HepG2 (cell line): ENCODE data around the gene ZNF367. TPM values are rescaled to one million over a fixed set of nuclear protein-coding genes. Genes with fewer than 3 reads are reported as not detected.

ENCODE experiments used
- AGO1 ChIP-seq: fragments of 200-400 bp; formaldehyde crosslinking; IDR thresholded peaks from 2 replicates; pipeline ENCODE4 v1.6.1; 2017; ENCODE audit warnings: mild to moderate bottlenecking, low read depth, low read length, moderate library complexity; ENCODE audit not compliant: poor library complexity, severe bottlenecking
- ATF7 ChIP-seq, 2 experiments: fragments of 450-650 bp in 1 of 2; sonication (generic) in 1 of 2; formaldehyde crosslinking in 1 of 2; IDR thresholded peaks; 2 replicates each; pipeline versions ENCODE4 v1.4.0 to v1.6.1; 2016 to 2020; ENCODE audit warnings: antibody characterized with exemption in 1 of 2, mild to moderate bottlenecking in 1 of 2, missing genetic modification reagents in 1 of 2
- FOXA1 ChIP-seq, 2 experiments: fragments of 450-650 bp in 1 of 2; sonication (generic) in 1 of 2; formaldehyde crosslinking in 1 of 2; IDR thresholded peaks; 2 replicates each; pipeline versions ENCODE4 v1.4.0 to v1.6.1; 2016 to 2020; ENCODE audit warnings: missing genetic modification reagents in 1 of 2
- HHEX ChIP-seq: IDR thresholded peaks from 2 replicates; pipeline ENCODE4 v1.6.1; 2016; ENCODE audit warnings: control low read depth
- MBD4 ChIP-seq: IDR thresholded peaks from 2 replicates; pipeline ENCODE4 v1.6.1; 2012; ENCODE audit warnings: low read length, inconsistent platforms, borderline replicate concordance
- MEIS2 ChIP-seq: sonication (generic); formaldehyde crosslinking; IDR thresholded peaks from 2 replicates; pipeline ENCODE4 v1.9.0; 2021; ENCODE audit warnings: mild to moderate bottlenecking, missing genetic modification reagents
- MIER2 ChIP-seq: IDR thresholded peaks from 2 replicates; pipeline ENCODE4 v1.6.1; 2016; ENCODE audit warnings: missing biosample characterization, missing genetic modification reagents
- NCOA5 ChIP-seq: sonication (generic); formaldehyde crosslinking; IDR thresholded peaks from 2 replicates; pipeline ENCODE4 v1.4.0; 2020; ENCODE audit warnings: missing genetic modification reagents
- PITX1 ChIP-seq: sonication (generic); formaldehyde crosslinking; IDR thresholded peaks from 2 replicates; pipeline ENCODE4 v1.5.1; 2020; ENCODE audit warnings: mild to moderate bottlenecking, missing genetic modification reagents
- POGZ ChIP-seq: sonication (generic); formaldehyde crosslinking; IDR thresholded peaks from 2 replicates; pipeline ENCODE4 v1.4.0; 2020; ENCODE audit warnings: mild to moderate bottlenecking, missing genetic modification reagents
- XRCC5 ChIP-seq: fragments of 200-400 bp; formaldehyde crosslinking; optimal IDR thresholded peaks from 2 replicates; pipeline ENCODE3; 2017; ENCODE audit warnings: mild to moderate bottlenecking, low read length
- ZIK1 ChIP-seq: sonication (generic); formaldehyde crosslinking; IDR thresholded peaks from 2 replicates; pipeline ENCODE4 v1.5.0; 2020; ENCODE audit warnings: mild to moderate bottlenecking, low read depth, missing genetic modification reagents, borderline replicate concordance
- ZMYM2 ChIP-seq: sonication (generic); formaldehyde crosslinking; IDR thresholded peaks from 2 replicates; pipeline ENCODE4 v1.8.0; 2022; ENCODE audit warnings: mild to moderate bottlenecking, missing genetic modification reagents
- ZNF138 ChIP-seq: sonication (generic); formaldehyde crosslinking; IDR thresholded peaks from 2 replicates; pipeline ENCODE4 v1.5.0; 2020; ENCODE audit warnings: mild to moderate bottlenecking, low read depth, missing genetic modification reagents
- ZNF772 ChIP-seq: sonication (generic); formaldehyde crosslinking; IDR thresholded peaks from 2 replicates; pipeline ENCODE4 v1.5.0; 2020; ENCODE audit warnings: mild to moderate bottlenecking, missing genetic modification reagents
- ZNF782 ChIP-seq: sonication (generic); formaldehyde crosslinking; IDR thresholded peaks from 2 replicates; pipeline ENCODE4 v1.4.0; 2020; ENCODE audit warnings: missing genetic modification reagents, mild to moderate bottlenecking, borderline replicate concordance
- polyA plus RNA-seq, 8 experiments: library from polyadenylated mRNA; depleted of rRNA in 3 of 8; stranded (reverse) in 7 of 8; unstranded in 1 of 8; fragments of >200 nt; fragmentation: Illumina TruSeq in 4 of 8; extraction: Trizol in 4 of 8; gene quantifications; 2 replicates each; pipeline versions ENCODE4 v1.2.1 to v1.2.3, GENCODE V29; 2011 to 2016; ENCODE audit warnings: low read depth in 4 of 8, missing spikeins in 1 of 8, mixed read lengths in 1 of 8; ENCODE audit not compliant: insufficient read depth in 1 of 8
- total RNA-seq, 5 experiments: library from RNA; depleted of rRNA; stranded (reverse); fragments of >200 nt; fragmentation: Illumina TruSeq; extraction: Trizol; gene quantifications; 2 replicates each; pipeline ENCODE4 v1.2.3, GENCODE V29; 2016; ENCODE audit warnings: low read depth in 1 of 5
- TF ChIP-seq, protein P1 (sequence below): sonication (generic); formaldehyde crosslinking; IDR thresholded peaks from 2 replicates; pipeline ENCODE4 v1.5.1; 2020; ENCODE audit warnings: mild to moderate bottlenecking, moderate library complexity, missing genetic modification reagents
- TF ChIP-seq, protein P2 (sequence below): sonication (generic); formaldehyde crosslinking; IDR thresholded peaks from 2 replicates; pipeline ENCODE4 v1.4.0; 2020; ENCODE audit warnings: missing genetic modification reagents
- TF ChIP-seq, protein P3 (sequence below): sonication (generic); formaldehyde crosslinking; IDR thresholded peaks from 2 replicates; pipeline ENCODE4 v1.4.0; 2020; ENCODE audit warnings: mild to moderate bottlenecking, missing genetic modification reagents
- TF ChIP-seq, protein P4 (sequence below): sonication (generic); formaldehyde crosslinking; conservative IDR thresholded peaks from 2 replicates; pipeline ENCODE4 v1.8.0; 2022; ENCODE audit warnings: mild to moderate bottlenecking, moderate library complexity, missing genetic modification reagents

The ZNF367 gene
- total and polyA plus RNA-seq, 2 of the 13 experiments (the other 11 are each of a cell fraction or from before 2014, with no cell fraction given) = 2.9 to 7.7 TPM

DNA sequence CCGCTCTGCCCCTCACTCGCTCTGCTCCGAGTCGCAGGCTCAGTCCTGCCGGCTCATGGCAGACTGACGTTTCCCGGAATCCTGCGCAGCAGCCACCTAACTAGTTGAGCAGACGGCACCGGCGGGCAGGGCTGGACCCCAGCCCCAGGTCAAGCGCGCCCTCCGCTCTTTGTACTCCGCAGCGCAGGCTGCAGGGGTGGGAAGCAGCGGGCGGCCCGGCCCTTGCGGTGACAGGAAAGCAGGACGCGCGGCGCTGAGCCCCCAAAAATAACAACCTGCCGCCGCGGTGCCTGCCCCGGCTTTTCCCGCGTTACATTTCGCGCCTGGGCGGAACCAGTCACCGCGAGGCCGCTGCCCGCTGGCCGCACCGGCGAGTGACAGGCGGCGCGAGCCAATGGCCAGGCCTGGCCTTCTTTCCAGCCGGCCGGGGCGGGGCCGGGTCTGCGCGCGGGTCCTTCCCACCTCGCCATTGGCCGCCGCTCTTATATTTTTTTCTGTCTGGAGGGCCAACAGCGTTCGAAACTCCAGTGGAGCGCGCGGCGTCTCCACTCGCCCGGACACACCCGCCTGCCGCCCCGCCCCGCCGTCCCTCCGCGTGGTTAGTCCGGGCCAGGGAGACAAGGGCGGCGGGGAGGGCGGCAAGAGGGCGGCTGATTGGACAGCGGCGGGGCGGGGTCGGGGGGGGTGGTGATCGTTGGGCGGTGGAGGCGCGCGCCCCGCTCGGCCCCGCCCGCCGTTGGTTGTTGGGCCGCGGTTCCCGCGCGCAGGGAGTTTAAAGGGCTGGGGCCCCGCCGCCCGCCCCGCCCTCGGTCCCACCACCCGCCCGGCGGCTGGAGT lies at the start of gene ZNF367 (continued):
- TF ChIP-seq, protein P1, sequence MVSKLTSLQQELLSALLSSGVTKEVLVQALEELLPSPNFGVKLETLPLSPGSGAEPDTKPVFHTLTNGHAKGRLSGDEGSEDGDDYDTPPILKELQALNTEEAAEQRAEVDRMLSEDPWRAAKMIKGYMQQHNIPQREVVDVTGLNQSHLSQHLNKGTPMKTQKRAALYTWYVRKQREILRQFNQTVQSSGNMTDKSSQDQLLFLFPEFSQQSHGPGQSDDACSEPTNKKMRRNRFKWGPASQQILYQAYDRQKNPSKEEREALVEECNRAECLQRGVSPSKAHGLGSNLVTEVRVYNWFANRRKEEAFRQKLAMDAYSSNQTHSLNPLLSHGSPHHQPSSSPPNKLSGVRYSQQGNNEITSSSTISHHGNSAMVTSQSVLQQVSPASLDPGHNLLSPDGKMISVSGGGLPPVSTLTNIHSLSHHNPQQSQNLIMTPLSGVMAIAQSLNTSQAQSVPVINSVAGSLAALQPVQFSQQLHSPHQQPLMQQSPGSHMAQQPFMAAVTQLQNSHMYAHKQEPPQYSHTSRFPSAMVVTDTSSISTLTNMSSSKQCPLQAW (CRISPR knock-in tag) = no peak; the same call in 1 of the 2 replicates
- TF ChIP-seq ZIK1 (no peak), POGZ (CRISPR knock-in tag) (no peak), AGO1 (peak; percentile 76), NCOA5 (peak; percentile 76; the same call in 1 of the 2 replicates), ZNF782 (CRISPR knock-in tag) (0 out of 2 replicates have a peak, but pooled peaks have one; percentile 23), ZNF138 (CRISPR knock-in tag) (no peak; the same call in 1 of the 2 replicates), XRCC5 (no peak), ATF7 (IDR thresholded peaks at IDR 0.05) (no peak), ATF7 (CRISPR knock-in tag; IDR thresholded peaks at IDR 0.05) (0 out of 2 replicates have a peak, but pooled peaks have one; percentile 33), FOXA1 (IDR thresholded peaks at IDR 0.05) (no peak), FOXA1 (CRISPR knock-in tag; IDR thresholded peaks at IDR 0.05) (no peak), ZNF772 (CRISPR knock-in tag) (peak; percentile 86), HHEX (no peak), ZMYM2 (CRISPR knock-in tag) (no peak), MIER2 (CRISPR knock-in tag) (no peak), MEIS2 (no peak; the same call in 1 of the 2 replicates), PITX1 (CRISPR knock-in tag) (no peak), MBD4 (no peak)
- TF ChIP-seq, protein P2, sequence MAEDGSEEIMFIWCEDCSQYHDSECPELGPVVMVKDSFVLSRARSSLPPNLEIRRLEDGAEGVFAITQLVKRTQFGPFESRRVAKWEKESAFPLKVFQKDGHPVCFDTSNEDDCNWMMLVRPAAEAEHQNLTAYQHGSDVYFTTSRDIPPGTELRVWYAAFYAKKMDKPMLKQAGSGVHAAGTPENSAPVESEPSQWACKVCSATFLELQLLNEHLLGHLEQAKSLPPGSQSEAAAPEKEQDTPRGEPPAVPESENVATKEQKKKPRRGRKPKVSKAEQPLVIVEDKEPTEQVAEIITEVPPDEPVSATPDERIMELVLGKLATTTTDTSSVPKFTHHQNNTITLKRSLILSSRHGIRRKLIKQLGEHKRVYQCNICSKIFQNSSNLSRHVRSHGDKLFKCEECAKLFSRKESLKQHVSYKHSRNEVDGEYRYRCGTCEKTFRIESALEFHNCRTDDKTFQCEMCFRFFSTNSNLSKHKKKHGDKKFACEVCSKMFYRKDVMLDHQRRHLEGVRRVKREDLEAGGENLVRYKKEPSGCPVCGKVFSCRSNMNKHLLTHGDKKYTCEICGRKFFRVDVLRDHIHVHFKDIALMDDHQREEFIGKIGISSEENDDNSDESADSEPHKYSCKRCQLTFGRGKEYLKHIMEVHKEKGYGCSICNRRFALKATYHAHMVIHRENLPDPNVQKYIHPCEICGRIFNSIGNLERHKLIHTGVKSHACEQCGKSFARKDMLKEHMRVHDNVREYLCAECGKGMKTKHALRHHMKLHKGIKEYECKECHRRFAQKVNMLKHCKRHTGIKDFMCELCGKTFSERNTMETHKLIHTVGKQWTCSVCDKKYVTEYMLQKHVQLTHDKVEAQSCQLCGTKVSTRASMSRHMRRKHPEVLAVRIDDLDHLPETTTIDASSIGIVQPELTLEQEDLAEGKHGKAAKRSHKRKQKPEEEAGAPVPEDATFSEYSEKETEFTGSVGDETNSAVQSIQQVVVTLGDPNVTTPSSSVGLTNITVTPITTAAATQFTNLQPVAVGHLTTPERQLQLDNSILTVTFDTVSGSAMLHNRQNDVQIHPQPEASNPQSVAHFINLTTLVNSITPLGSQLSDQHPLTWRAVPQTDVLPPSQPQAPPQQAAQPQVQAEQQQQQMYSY = no peak; the same call in 1 of the 2 replicates
- TF ChIP-seq, protein P3, sequence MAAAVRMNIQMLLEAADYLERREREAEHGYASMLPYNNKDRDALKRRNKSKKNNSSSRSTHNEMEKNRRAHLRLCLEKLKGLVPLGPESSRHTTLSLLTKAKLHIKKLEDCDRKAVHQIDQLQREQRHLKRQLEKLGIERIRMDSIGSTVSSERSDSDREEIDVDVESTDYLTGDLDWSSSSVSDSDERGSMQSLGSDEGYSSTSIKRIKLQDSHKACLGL (CRISPR knock-in tag) = peak; percentile 38; the same call in 1 of the 2 replicates
- TF ChIP-seq, protein P4, sequence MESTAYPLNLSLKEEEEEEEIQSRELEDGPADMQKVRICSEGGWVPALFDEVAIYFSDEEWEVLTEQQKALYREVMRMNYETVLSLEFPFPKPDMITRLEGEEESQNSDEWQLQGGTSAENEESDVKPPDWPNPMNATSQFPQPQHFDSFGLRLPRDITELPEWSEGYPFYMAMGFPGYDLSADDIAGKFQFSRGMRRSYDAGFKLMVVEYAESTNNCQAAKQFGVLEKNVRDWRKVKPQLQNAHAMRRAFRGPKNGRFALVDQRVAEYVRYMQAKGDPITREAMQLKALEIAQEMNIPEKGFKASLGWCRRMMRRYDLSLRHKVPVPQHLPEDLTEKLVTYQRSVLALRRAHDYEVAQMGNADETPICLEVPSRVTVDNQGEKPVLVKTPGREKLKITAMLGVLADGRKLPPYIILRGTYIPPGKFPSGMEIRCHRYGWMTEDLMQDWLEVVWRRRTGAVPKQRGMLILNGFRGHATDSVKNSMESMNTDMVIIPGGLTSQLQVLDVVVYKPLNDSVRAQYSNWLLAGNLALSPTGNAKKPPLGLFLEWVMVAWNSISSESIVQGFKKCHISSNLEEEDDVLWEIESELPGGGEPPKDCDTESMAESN (CRISPR knock-in tag) = peak; percentile 62
